Effector CD8-positive, alpha-beta T cell (primary cell): ENCODE results near the gene ADAMTSL1.

Experiments used
- DNase-seq: peaks from one replicate; lab custom pipeline; 2025; lab: John Stamatoyannopoulos, UW

ADAMTSL1 gene

GRCh38 chr9:18662320-18662719 lies 188.4 kb downstream of the ADAMTSL1 start:
- DNase-seq, result no peak

GRCh38 chr9:18665947-18666346 lies 192.0 kb downstream of the ADAMTSL1 start:
- no peak for DNase-seq

GRCh38 chr9:18666348-18666747 lies 192.4 kb downstream of the ADAMTSL1 start:
- no peak for DNase-seq

- DNase-seq, result no peak
Measured at GRCh38 chr9:18666986-18667772, 193.2 kb downstream of the ADAMTSL1 start.

GRCh38 chr9:18668944-18669343 lies 195.0 kb downstream of the ADAMTSL1 start:
- no peak for DNase-seq

- no peak for DNase-seq
Measured at GRCh38 chr9:18672706-18673105, 198.8 kb downstream of the ADAMTSL1 start.

- no peak for DNase-seq
Measured at GRCh38 chr9:18673179-18673578, 199.2 kb downstream of the ADAMTSL1 start.

- DNase-seq, result no peak
Measured at GRCh38 chr9:18675332-18675731, 201.4 kb downstream of the ADAMTSL1 start.

- DNase-seq, result no peak
Measured at GRCh38 chr9:18675973-18676372, 202.0 kb downstream of the ADAMTSL1 start.

GRCh38 chr9:18676525-18676924 lies 202.6 kb downstream of the ADAMTSL1 start:
- no peak for DNase-seq

- no peak for DNase-seq
Measured at GRCh38 chr9:18678821-18679590, 205.1 kb downstream of the ADAMTSL1 start.

- DNase-seq, result no peak
Measured at GRCh38 chr9:18682907-18683306, 209.0 kb downstream of the ADAMTSL1 start.

- no peak for DNase-seq
Measured at GRCh38 chr9:18683312-18683711, 209.4 kb downstream of the ADAMTSL1 start.

- no peak for DNase-seq
Measured at GRCh38 chr9:18683851-18684250, 209.9 kb downstream of the ADAMTSL1 start.

- no peak for DNase-seq
Measured at GRCh38 chr9:18684593-18685317, 210.8 kb downstream of the ADAMTSL1 start.

- DNase-seq, result no peak
Measured at GRCh38 chr9:18688581-18689565, 214.9 kb downstream of the ADAMTSL1 start.

GRCh38 chr9:18689921-18690320 lies 216.0 kb downstream of the ADAMTSL1 start:
- DNase-seq, result no peak

- no peak for DNase-seq
Measured at GRCh38 chr9:18692268-18692667, 218.3 kb downstream of the ADAMTSL1 start.

- DNase-seq, result no peak
Measured at GRCh38 chr9:18692962-18693361, 219.0 kb downstream of the ADAMTSL1 start.

- DNase-seq, result no peak
Measured at GRCh38 chr9:18694959-18695668, 221.2 kb downstream of the ADAMTSL1 start.

GRCh38 chr9:18698992-18699391 lies 225.0 kb downstream of the ADAMTSL1 start:
- no peak for DNase-seq
